SK-N-SH (cell line): ENCODE measurements around the gene UBXN2A. TPM values are rescaled to one million over a fixed set of nuclear protein-coding genes. Genes with fewer than 3 reads are reported as not detected.
"Not testable (repeated sequence)": the region's sequence is repeated elsewhere in the genome, so short reads cannot be mapped to it uniquely, and the experiment has no call there.

Experiments used
- CTCF ChIA-PET: fragments of 300-600, 350-600 bp; formaldehyde crosslinking; extraction: SDS; loops from one replicate; lab custom pipeline; 2021; lab: Yijun Ruan, JAX
- POLR2A ChIA-PET: fragments of 350-600 bp; sonication (Branson Sonifier 250); formaldehyde crosslinking; extraction: SDS; loops from one replicate; lab custom pipeline; 2020; ENCODE audit warnings: antibody characterized with exemption, inconsistent platforms; lab: Yijun Ruan, JAX
- DNase-seq: peaks from one replicate; pipeline ENCODE4 v3.0.0; 2012
- H2AFZ ChIP-seq: fragments of 200-600 bp; sonication (generic); 2 replicates; pipeline ENCODE4 v1.8.1; 2016; ENCODE audit warnings: antibody characterized with exemption, mild to moderate bottlenecking, low read depth
- H3F3A ChIP-seq: fragments of 200-600 bp; sonication (generic); replicated peaks from 2 replicates; pipeline ENCODE3; 2016; ENCODE audit warnings: antibody characterized with exemption, mild to moderate bottlenecking; ENCODE audit not compliant: insufficient read depth
- H3K27ac ChIP-seq, 2 experiments: fragments of 200-500 bp in 1 of 2; fragments of 200-600 bp in 1 of 2; sonication (Bioruptor generic) in 1 of 2; sonication (generic), shearing (Covaris generic) in 1 of 2; 2 replicates each; pipeline versions ENCODE4 v1.5.1 to v1.6.1; 2014 to 2016; ENCODE audit warnings: low read depth in 2 of 2, inconsistent platforms in 1 of 2, low read length in 1 of 2, mild to moderate bottlenecking in 1 of 2, mixed read lengths in 1 of 2
- H3K27me3 ChIP-seq: fragments of 200-600 bp; sonication (generic), shearing (Covaris generic); 2 replicates; pipeline ENCODE4 v1.6.1; 2016; ENCODE audit warnings: mixed run types; ENCODE audit not compliant: insufficient read depth
- H3K36me3 ChIP-seq, 2 experiments: fragments of 200-500 bp in 1 of 2; fragments of 200-600 bp in 1 of 2; sonication (Bioruptor generic) in 1 of 2; sonication (generic) in 1 of 2; replicated peaks in 1 of 2; 2 replicates each; pipeline versions ENCODE3 to v1.5.1; 2014 to 2016; ENCODE audit warnings: low read length in 1 of 2, mild to moderate bottlenecking in 1 of 2; ENCODE audit not compliant: insufficient read depth in 2 of 2, control insufficient read depth in 1 of 2
- H3K4me1 ChIP-seq, 2 experiments: fragments of 200-500 bp in 1 of 2; fragments of 200-600 bp in 1 of 2; sonication (Bioruptor generic) in 1 of 2; sonication (generic), shearing (Covaris generic) in 1 of 2; 2 replicates each; pipeline versions ENCODE4 v1.5.1 to v1.6.1; 2014 to 2016; ENCODE audit warnings: low read depth in 1 of 2, low read length in 1 of 2, mixed run types in 1 of 2; ENCODE audit not compliant: insufficient read depth in 2 of 2, control insufficient read depth in 1 of 2
- H3K4me2 ChIP-seq: fragments of 200-600 bp; sonication (generic), shearing (Covaris generic); 2 replicates; pipeline ENCODE4 v1.6.1; 2017; ENCODE audit warnings: mixed run types
- H3K4me3 ChIP-seq, 2 experiments: fragments of 200-500 bp in 1 of 2; fragments of 200-600 bp in 1 of 2; sonication (Bioruptor generic) in 1 of 2; sonication (generic), shearing (Covaris generic) in 1 of 2; 2 replicates each; pipeline versions ENCODE4 v1.5.1 to v1.8.1; 2014 to 2016; ENCODE audit warnings: low read depth in 2 of 2, inconsistent platforms in 1 of 2, low read length in 1 of 2, mild to moderate bottlenecking in 1 of 2, mixed read lengths in 1 of 2, moderate library complexity in 1 of 2
- H3K79me2 ChIP-seq: fragments of 200-600 bp; sonication (generic); 2 replicates; pipeline ENCODE4 v1.8.1; 2017; ENCODE audit warnings: mild to moderate bottlenecking; ENCODE audit not compliant: insufficient read depth
- H3K9ac ChIP-seq: fragments of 200-600 bp; sonication (generic); 2 replicates; pipeline ENCODE4 v1.6.1; 2017; ENCODE audit warnings: mixed run types
- H3K9me2 ChIP-seq: fragments of 200-600 bp; sonication (generic); 2 replicates; pipeline ENCODE4 v1.6.1; 2017; ENCODE audit warnings: mixed run types
- H3K9me3 ChIP-seq: fragments of 200-600 bp; sonication (generic); 2 replicates; pipeline ENCODE4 v1.6.1; 2017; ENCODE audit warnings: mixed run types, mild to moderate bottlenecking, moderate library complexity
- H4K20me1 ChIP-seq: fragments of 200-600 bp; sonication (generic); 2 replicates; pipeline ENCODE4 v1.6.1; 2017; ENCODE audit warnings: mild to moderate bottlenecking, mixed run types; ENCODE audit not compliant: insufficient read depth
- EP300 ChIP-seq, 2 experiments: IDR thresholded peaks; 2 replicates each; pipeline versions ENCODE4 v1.4.0 to v1.6.1; 2012; ENCODE audit warnings: borderline replicate concordance in 1 of 2, low read depth in 1 of 2, low read length in 1 of 2
- EZH2phosphoT487 ChIP-seq: fragments of 200-600 bp; sonication (generic); IDR thresholded peaks from 2 replicates; pipeline ENCODE4 v1.6.1; 2017; ENCODE audit warnings: low read depth, mixed run types, mild to moderate bottlenecking, antibody characterized with exemption, moderate library complexity, borderline replicate concordance
- FOSL2 ChIP-seq: IDR thresholded peaks from 2 replicates; pipeline ENCODE4 v1.4.0; 2012; ENCODE audit warnings: low read depth, mild to moderate bottlenecking, moderate library complexity, borderline replicate concordance
- FOXM1 ChIP-seq: IDR thresholded peaks from 2 replicates; pipeline ENCODE4 v1.4.0; 2012; ENCODE audit warnings: low read depth, mild to moderate bottlenecking
- GABPA ChIP-seq: IDR thresholded peaks from 2 replicates; pipeline ENCODE4 v1.4.0; 2012; ENCODE audit warnings: low read depth, mild to moderate bottlenecking
- POLR2AphosphoS5 ChIP-seq: IDR thresholded peaks from 2 replicates; pipeline ENCODE4 v1.6.1; 2012; ENCODE audit warnings: low read depth, low read length
- RCOR1 ChIP-seq: fragments of 150-350 bp; IDR thresholded peaks from 2 replicates; pipeline ENCODE4 v1.6.1; 2017; ENCODE audit warnings: antibody characterized with exemption, low read length
- WGBS: methylation state at CpG from one replicate; pipeline ENCODE4 v1.1.6; 2017; ENCODE audit warnings: low lambda C conversion rate; 5-methylcytosine and 5-hydroxymethylcytosine counted together
- polyA plus RNA-seq, 3 experiments: library from polyadenylated mRNA; depleted of rRNA; stranded (reverse); fragments of >200 nt; gene quantifications; 2 replicates each; pipeline ENCODE4 v1.2.3, GENCODE V29; 2012
- TF ChIP-seq, protein P1 (sequence below): IDR thresholded peaks from 2 replicates; pipeline ENCODE4 v1.4.0; 2012; ENCODE audit warnings: low read depth, borderline replicate concordance
- TF ChIP-seq, protein P2 (sequence below): IDR thresholded peaks from 2 replicates; pipeline ENCODE4 v1.4.0; 2012; ENCODE audit warnings: low read depth
- TF ChIP-seq, protein P3 (sequence below): IDR thresholded peaks from 2 replicates; pipeline ENCODE4 v1.4.0; 2012; ENCODE audit warnings: low read depth, borderline replicate concordance
- TF ChIP-seq, protein P4 (sequence below): fragments of 150-350 bp; IDR thresholded peaks from 2 replicates; pipeline ENCODE4 v1.6.1; 2016; ENCODE audit warnings: mild to moderate bottlenecking, low read depth, low read length

UBXN2A gene
- polyA plus RNA-seq, 1 of the 3 experiments (the other 2 are of a cell fraction): 5.8 TPM

DNA sequence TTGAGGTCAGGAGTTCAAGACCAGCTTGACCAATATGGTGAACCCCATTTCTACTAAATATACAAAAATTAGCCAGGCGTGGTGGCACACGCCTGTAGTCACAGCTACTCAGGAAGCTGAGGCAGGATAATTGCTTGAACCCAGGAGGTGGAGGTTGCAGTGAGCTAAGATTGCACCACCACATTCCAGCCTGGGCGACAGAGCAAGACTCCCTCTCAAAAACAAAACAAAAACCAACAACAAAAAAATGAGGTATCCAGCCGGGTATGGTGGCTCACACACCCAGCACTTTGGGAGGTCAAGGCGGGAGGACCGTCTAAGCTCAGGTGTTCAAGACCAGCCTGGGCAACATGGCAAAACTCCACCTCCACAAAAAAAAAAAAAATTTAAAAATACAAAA, 74.6 kb downstream of the UBXN2A start:
- DNase-seq, H4K20me1 ChIP-seq, H3K36me3 ChIP-seq, H3K9ac ChIP-seq, POLR2A ChIA-PET, H3K79me2 ChIP-seq, H2AFZ ChIP-seq, H3K4me2 ChIP-seq, H3K9me2 ChIP-seq, H3K4me3 ChIP-seq, H3F3A ChIP-seq, H3K9me3 ChIP-seq, H3K27me3 ChIP-seq: not testable (repeated sequence)
- WGBS: 79% methylated on average over 6 of the region's 6 CpGs
- CTCF ChIA-PET: interaction anchor here (1.3 to 2.5 kb wide), 2 partner anchors 11 to 104 kb away, joined by 3 to 8 read pairs; no protein-coding TSS in a partner anchor
- Histone ChIP-seq H3K4me1 (peaks cover 3 to 12% of the 10 kb centered on the region in 2 experiments; a peak in 3 of 4 replicates), H3K27ac (peak overlapping the region in 1 of 2 experiments; percentile 82; a peak in 2 of 4 replicates)

DNA sequence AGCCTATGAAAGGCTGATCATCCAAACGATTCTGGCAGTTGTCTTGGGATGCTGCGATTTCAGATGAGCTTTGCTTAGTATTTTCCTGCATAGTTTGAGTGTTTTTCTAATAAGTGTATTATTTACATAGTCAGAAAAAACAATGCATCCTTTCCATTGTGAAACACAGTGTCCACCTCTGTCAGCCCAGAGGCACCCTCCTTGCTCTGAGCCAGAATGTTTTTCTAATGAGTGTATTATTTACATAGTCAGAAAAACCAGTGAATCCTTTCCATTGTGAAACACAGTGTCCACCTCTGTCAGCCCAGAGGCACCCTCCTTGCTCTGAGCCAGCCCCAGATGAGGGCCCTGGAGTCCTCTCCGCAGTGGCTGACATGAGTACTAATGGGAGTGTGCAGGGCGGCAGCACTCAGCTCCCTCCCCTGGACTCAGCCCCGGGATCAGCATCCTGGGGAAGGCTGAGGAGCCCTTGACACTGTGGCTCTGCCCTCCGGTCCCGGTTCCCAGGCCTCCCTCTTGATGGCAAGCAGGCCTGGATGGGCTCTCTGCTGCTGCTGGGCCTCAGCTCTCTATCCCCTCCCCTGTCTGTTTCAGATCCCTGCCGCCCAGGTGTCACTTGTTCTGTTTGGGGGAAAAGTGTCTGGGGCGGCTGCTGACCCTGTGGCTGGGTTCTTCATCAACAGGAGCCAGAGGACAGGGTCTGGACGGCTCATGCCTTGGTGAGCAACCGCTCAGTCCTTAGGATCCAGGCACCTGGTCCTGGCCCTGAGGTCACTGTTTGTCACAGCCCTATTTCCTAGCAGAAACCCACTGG, 75.5 kb downstream of the UBXN2A start:
- Histone ChIP-seq H3K4me3 (no peak overlapping the region), H3K9me2 (no peaks in the 10 kb centered on the region), H3K79me2 (no peaks in the 10 kb centered on the region), H3K27me3 (no peaks in the 10 kb centered on the region), H2AFZ (no peak overlapping the region), H3F3A (no peaks in the 10 kb centered on the region), H3K9me3 (no peaks in the 10 kb centered on the region), H3K4me1 (peaks cover 3 to 12% of the 10 kb centered on the region in 2 experiments; a peak in 3 of 4 replicates), H3K9ac (peak overlapping the region; percentile 38; the same call in 1 of the 2 replicates), H3K27ac (peak overlapping the region in 1 of 2 experiments; percentile 82; a peak in 2 of 4 replicates), H3K36me3 (no peaks in the 10 kb centered on the region), H3K4me2 (peak overlapping the region; percentile 45; the same call in 1 of the 2 replicates), H4K20me1 (no peaks in the 10 kb centered on the region)
- no peak for TF ChIP-seq EP300 (IDR thresholded peaks at IDR 0.05; ENCODE audit: borderline replicate concordance in 1 of 2, low read depth in 1 of 2, low read length in 1 of 2)
- TF ChIP-seq RCOR1: no peak
- TF ChIP-seq POLR2AphosphoS5: no peak
- TF ChIP-seq GABPA: no peak
- no peak for TF ChIP-seq EZH2phosphoT487
- TF ChIP-seq, protein P1, sequence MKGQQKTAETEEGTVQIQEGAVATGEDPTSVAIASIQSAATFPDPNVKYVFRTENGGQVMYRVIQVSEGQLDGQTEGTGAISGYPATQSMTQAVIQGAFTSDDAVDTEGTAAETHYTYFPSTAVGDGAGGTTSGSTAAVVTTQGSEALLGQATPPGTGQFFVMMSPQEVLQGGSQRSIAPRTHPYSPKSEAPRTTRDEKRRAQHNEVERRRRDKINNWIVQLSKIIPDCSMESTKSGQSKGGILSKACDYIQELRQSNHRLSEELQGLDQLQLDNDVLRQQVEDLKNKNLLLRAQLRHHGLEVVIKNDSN: no peak
- CTCF ChIA-PET: interaction anchor here (1.3 to 2.5 kb wide), 2 partner anchors 10 to 103 kb away, joined by 3 to 8 read pairs; no protein-coding TSS in a partner anchor
- POLR2A ChIA-PET: no interaction called here
- WGBS: 63% methylated on average over 10 of the region's 11 CpGs
- peak; percentile 56 for DNase-seq

DNA sequence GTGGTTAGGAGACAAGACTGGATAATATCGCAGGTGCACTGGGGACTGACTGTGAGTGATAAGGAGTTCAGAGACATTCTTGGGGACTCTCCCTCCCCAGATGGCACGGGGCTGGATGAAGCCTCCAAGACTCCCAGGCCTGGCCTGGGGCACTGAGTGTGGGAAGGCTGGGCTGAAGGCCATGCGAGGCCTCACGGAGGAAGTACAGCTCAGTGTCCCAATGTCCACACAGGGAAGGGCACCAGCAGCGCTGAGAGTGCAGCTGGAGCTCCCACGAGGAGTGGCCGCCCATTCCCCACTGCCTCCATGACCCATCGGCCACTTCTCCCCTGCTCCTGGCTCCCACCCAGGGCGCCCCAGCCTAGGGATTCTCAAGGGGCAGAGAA, 76.1 kb downstream of the UBXN2A start:
- Histone ChIP-seq H3K9me2 (no peaks in the 10 kb centered on the region), H3K4me3 (no peak overlapping the region), H4K20me1 (no peaks in the 10 kb centered on the region), H3K27me3 (no peaks in the 10 kb centered on the region), H3K36me3 (no peaks in the 10 kb centered on the region), H3K4me1 (peaks cover 3 to 12% of the 10 kb centered on the region in 2 experiments; a peak in 3 of 4 replicates), H2AFZ (no peak overlapping the region), H3K9ac (peak overlapping the region; percentile 38; the same call in 1 of the 2 replicates), H3K27ac (peak overlapping the region in 1 of 2 experiments; percentile 82; a peak in 2 of 4 replicates), H3F3A (no peaks in the 10 kb centered on the region), H3K9me3 (no peaks in the 10 kb centered on the region), H3K79me2 (no peaks in the 10 kb centered on the region), H3K4me2 (0 out of 2 replicates have a peak overlapping the region, but pooled peaks have one; percentile 45)
- ChIA-PET POLR2A (no interaction called here), CTCF (interaction anchor here (1.3 to 2.5 kb wide), 2 partner anchors 9 to 103 kb away, joined by 3 to 8 read pairs; no protein-coding TSS in a partner anchor)
- 91% methylated on average over 9 of the region's 9 CpGs for WGBS
- DNase-seq: peak; percentile 36
- TF ChIP-seq EP300 (IDR thresholded peaks at IDR 0.05; ENCODE audit: borderline replicate concordance in 1 of 2, low read depth in 1 of 2, low read length in 1 of 2): no peak
- no peak for TF ChIP-seq FOSL2
- TF ChIP-seq POLR2AphosphoS5: no peak
- TF ChIP-seq, protein P2, sequence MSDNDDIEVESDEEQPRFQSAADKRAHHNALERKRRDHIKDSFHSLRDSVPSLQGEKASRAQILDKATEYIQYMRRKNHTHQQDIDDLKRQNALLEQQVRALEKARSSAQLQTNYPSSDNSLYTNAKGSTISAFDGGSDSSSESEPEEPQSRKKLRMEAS: no peak
- TF ChIP-seq, protein P3, sequence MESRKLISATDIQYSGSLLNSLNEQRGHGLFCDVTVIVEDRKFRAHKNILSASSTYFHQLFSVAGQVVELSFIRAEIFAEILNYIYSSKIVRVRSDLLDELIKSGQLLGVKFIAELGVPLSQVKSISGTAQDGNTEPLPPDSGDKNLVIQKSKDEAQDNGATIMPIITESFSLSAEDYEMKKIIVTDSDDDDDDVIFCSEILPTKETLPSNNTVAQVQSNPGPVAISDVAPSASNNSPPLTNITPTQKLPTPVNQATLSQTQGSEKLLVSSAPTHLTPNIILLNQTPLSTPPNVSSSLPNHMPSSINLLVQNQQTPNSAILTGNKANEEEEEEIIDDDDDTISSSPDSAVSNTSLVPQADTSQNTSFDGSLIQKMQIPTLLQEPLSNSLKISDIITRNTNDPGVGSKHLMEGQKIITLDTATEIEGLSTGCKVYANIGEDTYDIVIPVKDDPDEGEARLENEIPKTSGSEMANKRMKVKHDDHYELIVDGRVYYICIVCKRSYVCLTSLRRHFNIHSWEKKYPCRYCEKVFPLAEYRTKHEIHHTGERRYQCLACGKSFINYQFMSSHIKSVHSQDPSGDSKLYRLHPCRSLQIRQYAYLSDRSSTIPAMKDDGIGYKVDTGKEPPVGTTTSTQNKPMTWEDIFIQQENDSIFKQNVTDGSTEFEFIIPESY: no peak
- TF ChIP-seq, protein P4, sequence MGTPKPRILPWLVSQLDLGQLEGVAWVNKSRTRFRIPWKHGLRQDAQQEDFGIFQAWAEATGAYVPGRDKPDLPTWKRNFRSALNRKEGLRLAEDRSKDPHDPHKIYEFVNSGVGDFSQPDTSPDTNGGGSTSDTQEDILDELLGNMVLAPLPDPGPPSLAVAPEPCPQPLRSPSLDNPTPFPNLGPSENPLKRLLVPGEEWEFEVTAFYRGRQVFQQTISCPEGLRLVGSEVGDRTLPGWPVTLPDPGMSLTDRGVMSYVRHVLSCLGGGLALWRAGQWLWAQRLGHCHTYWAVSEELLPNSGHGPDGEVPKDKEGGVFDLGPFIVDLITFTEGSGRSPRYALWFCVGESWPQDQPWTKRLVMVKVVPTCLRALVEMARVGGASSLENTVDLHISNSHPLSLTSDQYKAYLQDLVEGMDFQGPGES: no peak
- TF ChIP-seq, protein P1: no peak
- no peak for TF ChIP-seq FOXM1
